ENCODE results near the gene DNAJB2.

Gene DNAJB2

DNA sequence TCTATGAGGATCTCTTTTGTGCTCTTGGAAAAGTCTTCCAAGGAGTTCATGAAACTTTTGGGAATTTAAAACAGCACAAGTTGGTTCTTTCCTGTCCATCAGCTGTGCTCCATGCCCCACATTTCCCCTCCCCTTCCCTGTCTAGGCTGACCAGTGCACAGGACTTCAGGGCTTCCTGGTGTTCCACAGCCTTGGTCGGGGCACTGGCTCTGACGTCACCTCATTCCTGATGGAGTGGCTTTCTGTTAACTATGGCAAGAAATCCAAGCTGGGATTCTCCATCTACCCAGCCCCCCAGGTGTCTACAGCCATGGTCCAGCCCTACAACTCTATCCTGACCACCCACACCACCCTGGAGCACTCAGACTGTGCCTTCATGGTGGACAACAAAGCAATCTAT, 8.1 kb upstream of the DNAJB2 start:
- no peak for DNase-seq (ENCODE audit: low read depth)
- no peak overlapping the region for H3K4me3 ChIP-seq (ENCODE audit: control insufficient read depth, low read depth, low read length)
- TF ChIP-seq, protein P1, sequence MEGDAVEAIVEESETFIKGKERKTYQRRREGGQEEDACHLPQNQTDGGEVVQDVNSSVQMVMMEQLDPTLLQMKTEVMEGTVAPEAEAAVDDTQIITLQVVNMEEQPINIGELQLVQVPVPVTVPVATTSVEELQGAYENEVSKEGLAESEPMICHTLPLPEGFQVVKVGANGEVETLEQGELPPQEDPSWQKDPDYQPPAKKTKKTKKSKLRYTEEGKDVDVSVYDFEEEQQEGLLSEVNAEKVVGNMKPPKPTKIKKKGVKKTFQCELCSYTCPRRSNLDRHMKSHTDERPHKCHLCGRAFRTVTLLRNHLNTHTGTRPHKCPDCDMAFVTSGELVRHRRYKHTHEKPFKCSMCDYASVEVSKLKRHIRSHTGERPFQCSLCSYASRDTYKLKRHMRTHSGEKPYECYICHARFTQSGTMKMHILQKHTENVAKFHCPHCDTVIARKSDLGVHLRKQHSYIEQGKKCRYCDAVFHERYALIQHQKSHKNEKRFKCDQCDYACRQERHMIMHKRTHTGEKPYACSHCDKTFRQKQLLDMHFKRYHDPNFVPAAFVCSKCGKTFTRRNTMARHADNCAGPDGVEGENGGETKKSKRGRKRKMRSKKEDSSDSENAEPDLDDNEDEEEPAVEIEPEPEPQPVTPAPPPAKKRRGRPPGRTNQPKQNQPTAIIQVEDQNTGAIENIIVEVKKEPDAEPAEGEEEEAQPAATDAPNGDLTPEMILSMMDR (IDR thresholded peaks at IDR 0.05; ENCODE audit: control insufficient read depth, insufficient read depth, low read depth, low read length, missing control alignments): no peak

DNA sequence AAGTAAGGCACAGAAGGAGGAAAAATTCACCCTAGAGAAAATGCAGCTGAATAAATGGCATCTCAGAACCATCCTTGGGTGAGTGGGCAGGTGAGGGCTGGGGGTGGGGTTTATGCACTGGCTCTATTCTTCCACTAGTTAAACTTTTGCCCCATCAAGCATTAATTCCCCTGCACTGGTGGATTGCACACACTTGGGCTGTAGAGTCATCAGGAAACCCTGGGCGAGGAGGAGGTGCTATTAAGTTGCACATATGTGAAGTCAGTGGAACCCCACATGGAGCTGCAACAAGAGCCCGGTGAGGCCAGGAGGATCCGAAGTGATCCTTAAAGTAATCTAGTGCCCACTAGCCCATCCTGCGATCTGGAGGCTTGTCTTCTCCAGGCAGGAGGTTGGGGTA, 6.8 kb upstream of the DNAJB2 start:
- DNase-seq (ENCODE audit: low read depth): no peak
- TF ChIP-seq, protein P1 (IDR thresholded peaks at IDR 0.05; ENCODE audit: control insufficient read depth, insufficient read depth, low read depth, low read length, missing control alignments): no peak
- no peak overlapping the region for H3K4me3 ChIP-seq (ENCODE audit: control insufficient read depth, low read depth, low read length)

DNA sequence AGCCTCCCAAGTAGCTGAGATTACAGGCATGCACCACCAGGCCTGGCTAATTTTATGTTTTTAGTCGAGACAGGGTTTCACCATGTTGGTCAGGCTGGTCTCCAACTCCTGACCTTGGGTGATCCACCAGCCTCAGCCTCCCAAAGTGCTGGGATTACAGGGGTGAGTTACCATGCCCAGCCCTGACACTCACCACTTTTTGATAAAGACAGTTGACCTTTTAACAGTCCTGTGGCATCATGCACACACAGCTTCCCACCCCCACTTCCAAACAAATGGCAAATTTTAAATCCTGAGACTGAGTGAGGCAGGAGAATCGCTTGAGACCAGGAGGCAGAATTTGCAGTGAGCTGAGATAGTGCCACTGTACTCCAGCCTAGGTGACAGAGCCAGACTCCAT, 6.2 kb upstream of the DNAJB2 start:
- TF ChIP-seq, protein P1 (IDR thresholded peaks at IDR 0.05; ENCODE audit: control insufficient read depth, insufficient read depth, low read depth, low read length, missing control alignments): no peak
- DNase-seq (ENCODE audit: low read depth): no peak

DNA sequence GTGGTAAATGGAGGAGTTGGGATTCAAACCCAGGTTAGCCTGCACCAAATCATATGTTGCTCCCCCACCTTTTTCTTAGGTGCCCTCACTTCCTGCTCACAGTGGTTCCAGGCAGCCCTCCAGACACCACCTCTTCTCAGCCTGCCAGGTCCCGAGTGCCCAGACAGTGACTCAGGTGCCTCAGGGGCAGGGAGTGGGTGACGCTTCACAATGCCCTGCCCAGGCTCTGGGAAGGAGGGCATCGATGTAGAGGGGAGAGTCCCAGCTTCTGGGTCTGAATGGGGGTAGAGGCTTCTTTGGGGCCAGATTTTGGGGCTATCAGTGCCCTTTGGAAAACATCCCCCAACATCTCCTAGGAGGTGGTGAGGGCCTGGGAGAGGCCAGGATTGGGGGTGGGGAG, 5.2 kb upstream of the DNAJB2 start:
- TF ChIP-seq, protein P1 (IDR thresholded peaks at IDR 0.05; ENCODE audit: control insufficient read depth, insufficient read depth, low read depth, low read length, missing control alignments): no peak
- no peak for DNase-seq (ENCODE audit: low read depth)
- H3K4me3 ChIP-seq (ENCODE audit: control insufficient read depth, low read depth, low read length): no peak overlapping the region

More for the DNA sequence above, 6.2 kb upstream of the DNAJB2 start:
- no peak overlapping the region for H3K4me3 ChIP-seq (ENCODE audit: control insufficient read depth, low read depth, low read length)

DNA sequence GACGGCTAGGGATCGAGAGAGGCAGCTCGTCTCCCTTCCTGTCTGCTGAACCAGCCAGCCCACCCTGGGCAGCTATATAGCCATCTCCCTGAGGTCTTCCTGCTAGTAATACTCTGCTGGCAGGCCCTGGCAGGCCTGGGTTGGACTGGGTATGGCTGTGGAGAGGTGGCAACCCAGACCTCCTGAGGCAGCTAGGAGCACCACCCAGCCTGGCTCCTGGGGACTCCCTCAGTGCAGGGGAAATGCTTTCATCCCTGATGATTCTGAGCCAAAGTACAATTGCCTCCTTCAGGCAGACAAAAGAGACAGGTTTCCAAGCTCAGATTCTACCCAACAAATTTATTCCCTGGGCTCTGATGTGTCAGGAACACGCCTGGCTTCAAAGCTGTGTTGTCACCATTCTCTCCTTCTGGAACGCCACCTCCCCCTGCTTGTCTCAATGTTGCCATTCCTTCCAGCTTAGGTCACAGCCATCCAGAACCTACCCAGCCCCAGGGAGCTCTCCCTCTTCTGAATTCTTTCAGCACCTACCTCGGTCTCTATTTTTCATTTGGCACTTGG, 4.7 kb upstream of the DNAJB2 start:
- TF ChIP-seq, protein P1 (IDR thresholded peaks at IDR 0.05; ENCODE audit: control insufficient read depth, insufficient read depth, low read depth, low read length, missing control alignments): no peak
- H3K4me3 ChIP-seq (ENCODE audit: control insufficient read depth, low read depth, low read length): no peak overlapping the region
- no peak for DNase-seq (ENCODE audit: low read depth)

DNA sequence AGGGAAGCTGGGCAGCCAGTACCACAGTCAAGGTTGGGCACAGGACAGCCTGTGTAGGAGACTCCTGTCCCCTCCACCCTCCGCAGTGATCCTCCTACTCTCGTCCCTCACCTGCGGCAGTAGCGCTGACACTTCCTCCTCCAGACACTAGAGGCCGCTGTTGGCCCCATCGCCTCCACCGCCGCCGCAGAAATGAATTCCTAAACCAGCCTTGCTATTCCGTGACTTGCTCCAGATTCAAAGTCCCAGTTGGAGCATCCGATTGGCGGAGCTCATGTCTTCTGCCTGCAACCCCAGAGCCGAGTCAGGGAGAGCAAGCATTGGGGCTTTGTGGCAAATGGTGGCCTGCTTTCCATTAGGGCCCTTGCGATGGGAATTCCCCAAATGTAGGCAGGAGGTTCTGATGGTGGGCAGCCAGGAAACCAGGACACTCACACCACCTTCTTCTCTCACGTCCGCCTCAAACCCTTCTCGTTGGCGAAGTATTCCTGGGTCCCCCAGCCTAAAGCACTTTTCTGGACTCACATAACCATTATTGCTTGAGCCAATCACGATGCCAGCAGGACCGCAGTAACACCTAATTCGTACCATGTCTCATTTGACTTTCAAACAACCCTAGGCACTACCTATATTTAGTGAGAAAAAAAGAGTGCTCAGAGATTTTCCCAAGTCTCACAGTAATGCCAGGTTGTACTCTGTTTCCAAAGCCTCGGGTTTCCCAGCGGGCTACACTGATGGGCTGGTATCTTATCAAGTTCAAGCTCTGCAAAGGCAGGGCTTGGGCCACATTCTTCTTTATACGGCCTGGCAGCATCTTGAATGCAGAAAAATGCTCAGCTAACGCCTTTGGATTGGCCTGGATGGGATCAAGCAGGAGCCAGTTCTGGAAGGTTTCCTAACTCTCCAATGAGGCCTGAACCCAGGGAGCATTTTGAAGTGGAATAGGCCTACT, 1.2 kb upstream of the DNAJB2 start:
- no peak for DNase-seq (ENCODE audit: low read depth)
- no peak overlapping the region for H3K4me3 ChIP-seq (ENCODE audit: control insufficient read depth, low read depth, low read length)
- TF ChIP-seq, protein P1 (IDR thresholded peaks at IDR 0.05; ENCODE audit: control insufficient read depth, insufficient read depth, low read depth, low read length, missing control alignments): peak; percentile 99
